Measurements from ENCODE around the gene STX2. TPM values are rescaled to one million over a fixed set of nuclear protein-coding genes. Genes with fewer than 3 reads are reported as not detected.
"Not testable (repeated sequence)": the region's sequence is repeated elsewhere in the genome, so short reads cannot be mapped to it uniquely, and the experiment has no call there.

STX2 gene
- total RNA-seq, 1 experiment from 2014 or later, result 37.8 TPM

DNA sequence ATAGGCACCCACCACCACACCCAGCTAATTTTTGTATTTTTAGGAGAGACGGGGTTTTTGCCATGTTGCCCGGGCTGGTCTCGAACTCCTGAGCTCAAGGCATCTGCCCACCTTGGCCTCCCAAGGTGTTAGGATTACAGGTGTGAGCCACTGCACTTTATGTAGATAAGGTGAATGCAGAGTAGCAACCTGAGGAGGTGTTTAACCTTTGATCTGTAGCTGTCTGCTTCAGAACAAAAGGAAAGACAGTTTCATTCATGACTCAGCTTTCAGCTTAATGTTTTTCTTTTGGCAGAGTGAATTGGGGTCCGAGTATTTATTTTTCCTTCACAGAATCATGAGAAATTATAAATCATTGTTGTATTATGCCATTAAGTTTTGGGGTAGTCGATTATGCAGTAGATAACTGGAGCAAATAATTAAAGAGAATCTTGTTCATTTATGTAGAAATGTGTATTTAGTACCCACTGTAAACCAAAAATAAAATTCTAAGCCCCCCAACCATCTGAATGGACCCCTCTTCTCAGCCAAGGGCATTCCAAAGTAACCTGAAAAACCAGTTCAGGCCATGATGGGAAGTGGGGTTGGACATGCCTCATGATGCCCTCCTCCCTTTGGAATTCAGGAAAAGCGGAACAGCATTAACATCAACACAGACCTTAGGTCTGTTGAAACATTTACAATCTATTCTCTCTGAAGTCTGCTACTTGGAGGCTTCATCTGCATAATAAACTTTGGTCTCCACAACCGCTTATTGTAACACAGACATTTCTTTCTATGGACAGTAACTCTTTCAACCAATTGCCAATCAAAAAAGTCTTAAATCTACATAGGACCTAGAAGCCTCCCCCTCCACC lies 10.7 kb upstream of the STX2 start:
- Histone ChIP-seq H3K4me1 (ENCODE audit: insufficient read depth, low read length, poor library complexity, severe bottlenecking) (no peaks in the 10 kb centered on the region), H3K27ac (ENCODE audit: low read depth, low read length, poor library complexity, severe bottlenecking) (no peak overlapping the region), H3K36me3 (ENCODE audit: insufficient read depth, low read length, poor library complexity, severe bottlenecking) (no peaks in the 10 kb centered on the region), H3K4me3 (ENCODE audit: low read depth, low read length, poor library complexity, severe bottlenecking) (no peak overlapping the region), H3K27me3 (replicated peaks; ENCODE audit: insufficient read depth, low read depth, low read length, poor library complexity) (peaks cover 16% of the 10 kb centered on the region), H3K9me3 (ENCODE audit: low read depth, low read length, poor library complexity, severe bottlenecking) (no peaks in the 10 kb centered on the region)
- BruUV-seq (replicated peaks), result no TSS peak
- ChIA-PET CTCF (no interaction called here), POLR2A (ENCODE audit: low non-redundant PET) (no interaction called here)
- DNase-seq (ENCODE audit: low spot score), result no peak
- intact Hi-C loops (cut with micrococcal nuclease; ENCODE audit: unreplicated experiment), result no loop called here
- TF ChIP-seq, protein P1, sequence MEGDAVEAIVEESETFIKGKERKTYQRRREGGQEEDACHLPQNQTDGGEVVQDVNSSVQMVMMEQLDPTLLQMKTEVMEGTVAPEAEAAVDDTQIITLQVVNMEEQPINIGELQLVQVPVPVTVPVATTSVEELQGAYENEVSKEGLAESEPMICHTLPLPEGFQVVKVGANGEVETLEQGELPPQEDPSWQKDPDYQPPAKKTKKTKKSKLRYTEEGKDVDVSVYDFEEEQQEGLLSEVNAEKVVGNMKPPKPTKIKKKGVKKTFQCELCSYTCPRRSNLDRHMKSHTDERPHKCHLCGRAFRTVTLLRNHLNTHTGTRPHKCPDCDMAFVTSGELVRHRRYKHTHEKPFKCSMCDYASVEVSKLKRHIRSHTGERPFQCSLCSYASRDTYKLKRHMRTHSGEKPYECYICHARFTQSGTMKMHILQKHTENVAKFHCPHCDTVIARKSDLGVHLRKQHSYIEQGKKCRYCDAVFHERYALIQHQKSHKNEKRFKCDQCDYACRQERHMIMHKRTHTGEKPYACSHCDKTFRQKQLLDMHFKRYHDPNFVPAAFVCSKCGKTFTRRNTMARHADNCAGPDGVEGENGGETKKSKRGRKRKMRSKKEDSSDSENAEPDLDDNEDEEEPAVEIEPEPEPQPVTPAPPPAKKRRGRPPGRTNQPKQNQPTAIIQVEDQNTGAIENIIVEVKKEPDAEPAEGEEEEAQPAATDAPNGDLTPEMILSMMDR (conservative IDR thresholded peaks at IDR 0.05; ENCODE audit: low read depth, low read length), result no peak
- TF ChIP-seq EZH2 (IDR thresholded peaks at IDR 0.05; ENCODE audit: borderline replicate concordance, low read depth, low read length, poor library complexity, severe bottlenecking), result no peak

DNA sequence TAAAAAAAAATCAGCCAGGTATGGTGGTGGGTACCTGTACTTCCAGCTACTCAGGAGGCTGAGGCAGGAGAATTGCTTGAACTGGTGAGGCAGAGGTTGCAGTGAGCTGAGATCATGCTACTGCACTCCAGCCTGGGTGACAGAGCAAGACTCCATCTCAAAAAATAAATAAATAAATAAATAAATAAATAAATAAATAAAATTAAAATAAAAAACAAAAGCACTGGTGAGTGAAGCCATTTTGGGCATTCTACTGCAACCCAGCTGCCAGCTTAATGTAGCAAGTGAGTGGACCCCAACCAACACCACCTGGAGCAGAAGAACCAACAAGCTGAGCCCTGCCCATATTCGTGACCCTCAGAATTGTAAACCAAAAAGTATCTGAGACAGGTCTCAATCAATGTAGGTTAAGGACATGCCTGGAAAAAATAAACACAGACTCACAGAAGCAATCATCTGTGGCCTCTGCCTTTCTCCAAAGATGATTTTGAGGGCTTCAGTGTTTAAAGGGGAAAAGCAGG lies 9.8 kb upstream of the STX2 start:
- DNase-seq (ENCODE audit: low spot score); intact Hi-C loops (cut with micrococcal nuclease; ENCODE audit: unreplicated experiment); CTCF ChIA-PET; H3K9me3 ChIP-seq (ENCODE audit: low read depth, low read length, poor library complexity, severe bottlenecking); BruUV-seq (replicated peaks); H3K27me3 ChIP-seq (replicated peaks; ENCODE audit: insufficient read depth, low read depth, low read length, poor library complexity); H3K36me3 ChIP-seq (ENCODE audit: insufficient read depth, low read length, poor library complexity, severe bottlenecking); H3K27ac ChIP-seq (ENCODE audit: low read depth, low read length, poor library complexity, severe bottlenecking); H3K4me1 ChIP-seq (ENCODE audit: insufficient read depth, low read length, poor library complexity, severe bottlenecking); H3K4me3 ChIP-seq (ENCODE audit: low read depth, low read length, poor library complexity, severe bottlenecking); POLR2A ChIA-PET (ENCODE audit: low non-redundant PET): not testable (repeated sequence)

DNA sequence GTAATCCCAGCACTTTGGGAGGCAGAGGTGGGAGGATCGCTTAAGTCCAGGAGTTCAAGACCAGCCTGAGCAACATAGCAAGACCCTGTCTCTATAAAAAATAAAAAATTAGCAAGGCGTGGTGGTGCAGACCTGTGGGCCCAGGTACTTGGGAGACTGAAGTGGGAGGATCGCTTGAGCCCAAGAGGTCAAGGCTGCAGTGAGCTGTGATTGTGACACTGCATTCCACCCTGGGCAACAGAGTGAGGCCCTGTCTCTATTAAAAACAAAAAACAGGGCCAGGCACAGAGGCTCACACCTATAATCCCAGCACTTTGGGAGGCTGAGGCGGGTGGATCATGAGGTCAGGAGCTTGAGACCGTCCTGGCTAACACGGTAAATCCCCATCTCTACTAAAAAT lies 9.1 kb upstream of the STX2 start:
- BruUV-seq (replicated peaks); H3K4me1 ChIP-seq (ENCODE audit: insufficient read depth, low read length, poor library complexity, severe bottlenecking); H3K9me3 ChIP-seq (ENCODE audit: low read depth, low read length, poor library complexity, severe bottlenecking); H3K27me3 ChIP-seq (replicated peaks; ENCODE audit: insufficient read depth, low read depth, low read length, poor library complexity); H3K27ac ChIP-seq (ENCODE audit: low read depth, low read length, poor library complexity, severe bottlenecking); DNase-seq (ENCODE audit: low spot score); H3K4me3 ChIP-seq (ENCODE audit: low read depth, low read length, poor library complexity, severe bottlenecking); H3K36me3 ChIP-seq (ENCODE audit: insufficient read depth, low read length, poor library complexity, severe bottlenecking); intact Hi-C loops (cut with micrococcal nuclease; ENCODE audit: unreplicated experiment); CTCF ChIA-PET; POLR2A ChIA-PET (ENCODE audit: low non-redundant PET): not testable (repeated sequence)

DNA sequence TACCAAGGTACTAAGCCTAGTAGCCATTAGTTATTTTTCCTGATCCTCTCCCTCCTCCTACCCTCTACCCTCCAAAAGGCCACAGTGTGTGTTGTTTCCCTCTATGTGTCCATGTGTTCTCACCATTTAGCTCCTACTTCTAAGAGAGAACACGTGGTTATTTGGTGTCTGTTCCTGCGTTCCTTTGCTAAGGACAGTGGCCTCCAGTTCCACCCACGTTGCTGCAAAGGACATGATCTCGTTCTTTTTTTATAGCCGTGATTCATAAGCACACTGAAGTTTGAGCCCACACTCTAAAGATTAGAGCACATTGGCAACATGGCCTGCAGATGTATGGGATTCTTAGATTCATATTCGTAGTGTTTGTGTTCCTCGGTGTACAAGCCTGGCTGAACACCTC lies 8.1 kb upstream of the STX2 start:
- POLR2A ChIA-PET (ENCODE audit: low non-redundant PET), result no interaction called here
- DNase-seq (ENCODE audit: low spot score), result no peak

More for the DNA sequence above, 8.1 kb upstream of the STX2 start:
- intact Hi-C loops (cut with micrococcal nuclease; ENCODE audit: unreplicated experiment), result no loop called here
- Histone ChIP-seq H3K4me3 (ENCODE audit: low read depth, low read length, poor library complexity, severe bottlenecking) (no peak overlapping the region), H3K9me3 (ENCODE audit: low read depth, low read length, poor library complexity, severe bottlenecking) (no peaks in the 10 kb centered on the region), H3K36me3 (ENCODE audit: insufficient read depth, low read length, poor library complexity, severe bottlenecking) (no peaks in the 10 kb centered on the region), H3K27me3 (replicated peaks; ENCODE audit: insufficient read depth, low read depth, low read length, poor library complexity) (no peaks in the 10 kb centered on the region), H3K4me1 (ENCODE audit: insufficient read depth, low read length, poor library complexity, severe bottlenecking) (no peaks in the 10 kb centered on the region), H3K27ac (ENCODE audit: low read depth, low read length, poor library complexity, severe bottlenecking) (no peak overlapping the region)
- BruUV-seq (replicated peaks), result no TSS peak
- CTCF ChIA-PET, result no interaction called here
- TF ChIP-seq EZH2 (IDR thresholded peaks at IDR 0.05; ENCODE audit: borderline replicate concordance, low read depth, low read length, poor library complexity, severe bottlenecking), result no peak
- TF ChIP-seq, protein P1 (conservative IDR thresholded peaks at IDR 0.05; ENCODE audit: low read depth, low read length), result no peak

Measured in A673 (cell line).